Activated T-cell treated with anti-CD3 and anti-CD28 coated beads, Interleukin-2, amount 50 U/mL, for 24 hours (primary cell): ENCODE measurements around the gene ARID5A.

Experiments used
- DNase-seq: peaks from one replicate; pipeline ENCODE4 v3.0.0-alpha.2; 2020
- H3K27ac Mint-ChIP-seq: 2 replicates; pipeline ENCODE4 v1.8.0; 2020; ENCODE audit warnings: mild to moderate bottlenecking, mixed read lengths
- H3K27me3 Mint-ChIP-seq: 2 replicates; pipeline ENCODE4 v1.8.0; 2020; ENCODE audit warnings: mixed read lengths
- H3K36me3 Mint-ChIP-seq: 2 replicates; pipeline ENCODE4 v1.8.0; 2020; ENCODE audit warnings: low read depth, mixed read lengths
- H3K4me1 Mint-ChIP-seq: 2 replicates; pipeline ENCODE4 v1.8.0; 2020; ENCODE audit warnings: low read depth, mixed read lengths
- H3K4me3 Mint-ChIP-seq: 2 replicates; pipeline ENCODE4 v1.8.0; 2020; ENCODE audit warnings: mild to moderate bottlenecking, moderate library complexity, mixed read lengths
- H3K9me3 Mint-ChIP-seq: 2 replicates; pipeline ENCODE4 v1.8.0; 2020; ENCODE audit warnings: mixed read lengths

The ARID5A gene

GRCh38 chr2:96502891-96503636, 33.5 kb upstream of the ARID5A start:
- no peaks in the 10 kb centered on the region for H3K9me3 Mint-ChIP-seq
- no peak for DNase-seq
- no peak overlapping the region for H3K4me3 Mint-ChIP-seq
- H3K36me3 Mint-ChIP-seq, result no peaks in the 10 kb centered on the region
- H3K27ac Mint-ChIP-seq, result no peak overlapping the region
- peaks cover 20% of the 10 kb centered on the region for H3K4me1 Mint-ChIP-seq
- H3K27me3 Mint-ChIP-seq, result no peaks in the 10 kb centered on the region

GRCh38 chr2:96503637-96504243, 32.8 kb upstream of the ARID5A start:
- no peak for DNase-seq
- no peaks in the 10 kb centered on the region for H3K9me3 Mint-ChIP-seq
- no peaks in the 10 kb centered on the region for H3K27me3 Mint-ChIP-seq
- H3K27ac Mint-ChIP-seq, result peak overlapping the region; percentile 33
- peaks cover 20% of the 10 kb centered on the region for H3K4me1 Mint-ChIP-seq
- H3K4me3 Mint-ChIP-seq, result no peak overlapping the region
- no peaks in the 10 kb centered on the region for H3K36me3 Mint-ChIP-seq

GRCh38 chr2:96505231-96505889, 31.2 kb upstream of the ARID5A start, which contains the start of gene NEURL3:
Gene NEURL3, minus strand, starts transcription at chr2:96505357. Its CDS starts 71 bp downstream, at chr2:96505286.
- Mint-ChIP-seq H3K36me3 (no peaks in the 10 kb centered on the region), H3K27me3 (peaks cover 11% of the 10 kb centered on the region), H3K4me1 (peaks cover 27% of the 10 kb centered on the region), H3K4me3 (no peak within 1 kb of the TSS), H3K27ac (no peak within 1 kb of the TSS), H3K9me3 (no peaks in the 10 kb centered on the region)
- no peak for DNase-seq

GRCh38 chr2:96506016-96506906, 30.3 kb upstream of the ARID5A start:
- Mint-ChIP-seq H3K27ac (no peak overlapping the region), H3K36me3 (no peaks in the 10 kb centered on the region), H3K9me3 (no peaks in the 10 kb centered on the region), H3K27me3 (peaks cover 14% of the 10 kb centered on the region), H3K4me1 (peaks cover 25% of the 10 kb centered on the region), H3K4me3 (no peak overlapping the region)
- no peak for DNase-seq

- Mint-ChIP-seq H3K9me3 (no peaks in the 10 kb centered on the region), H3K36me3 (no peaks in the 10 kb centered on the region), H3K27ac (no peak overlapping the region), H3K27me3 (peaks cover 14% of the 10 kb centered on the region), H3K4me3 (no peak overlapping the region), H3K4me1 (peaks cover 24% of the 10 kb centered on the region)
- no peak for DNase-seq
These were observed 29.7 kb upstream of the ARID5A start for GRCh38 chr2:96506907-96507240.

- Mint-ChIP-seq H3K9me3 (no peaks in the 10 kb centered on the region), H3K4me3 (peak overlapping the region; percentile 70), H3K4me1 (peaks cover 20% of the 10 kb centered on the region), H3K36me3 (no peaks in the 10 kb centered on the region), H3K27me3 (peaks cover 14% of the 10 kb centered on the region), H3K27ac (no peak overlapping the region)
- DNase-seq, result peak; percentile 96
These were observed 28.5 kb upstream of the ARID5A start for GRCh38 chr2:96507957-96508520.

GRCh38 chr2:96508521-96509113, 27.9 kb upstream of the ARID5A start:
- Mint-ChIP-seq H3K9me3 (no peaks in the 10 kb centered on the region), H3K4me3 (no peak overlapping the region), H3K36me3 (no peaks in the 10 kb centered on the region), H3K4me1 (peaks cover 20% of the 10 kb centered on the region), H3K27ac (no peak overlapping the region), H3K27me3 (peaks cover 14% of the 10 kb centered on the region)
- no peak for DNase-seq

- Mint-ChIP-seq H3K4me3 (no peak overlapping the region), H3K27ac (no peak overlapping the region), H3K4me1 (peaks cover 20% of the 10 kb centered on the region), H3K36me3 (no peaks in the 10 kb centered on the region), H3K27me3 (peaks cover 14% of the 10 kb centered on the region), H3K9me3 (no peaks in the 10 kb centered on the region)
- DNase-seq, result peak; percentile 83
These were observed 27.3 kb upstream of the ARID5A start for GRCh38 chr2:96509114-96509846.

GRCh38 chr2:96509847-96510230, 26.7 kb upstream of the ARID5A start:
- no peak for DNase-seq
- Mint-ChIP-seq H3K27ac (no peak overlapping the region), H3K36me3 (no peaks in the 10 kb centered on the region), H3K4me3 (no peak overlapping the region), H3K9me3 (no peaks in the 10 kb centered on the region), H3K27me3 (peaks cover 14% of the 10 kb centered on the region), H3K4me1 (peaks cover 20% of the 10 kb centered on the region)

- Mint-ChIP-seq H3K4me3 (no peak overlapping the region), H3K27me3 (peaks cover 14% of the 10 kb centered on the region), H3K4me1 (peaks cover 20% of the 10 kb centered on the region), H3K9me3 (no peaks in the 10 kb centered on the region), H3K27ac (no peak overlapping the region), H3K36me3 (no peaks in the 10 kb centered on the region)
- DNase-seq, result no peak
These were observed 25.5 kb upstream of the ARID5A start for GRCh38 chr2:96510931-96511595.

- H3K27ac Mint-ChIP-seq, result no peak overlapping the region
These were observed 24.7 kb upstream of the ARID5A start for GRCh38 chr2:96511851-96512250.

GRCh38 chr2:96512341-96512740, 24.2 kb upstream of the ARID5A start:
- Mint-ChIP-seq H3K4me1 (peaks cover 20% of the 10 kb centered on the region), H3K4me3 (no peak overlapping the region), H3K27me3 (peaks cover 14% of the 10 kb centered on the region), H3K27ac (no peak overlapping the region), H3K9me3 (peaks cover 8% of the 10 kb centered on the region), H3K36me3 (no peaks in the 10 kb centered on the region)
- DNase-seq, result no peak

More at GRCh38 chr2:96511851-96512250, 24.7 kb upstream of the ARID5A start:
- no peak for DNase-seq
- Mint-ChIP-seq H3K4me3 (no peak overlapping the region), H3K36me3 (no peaks in the 10 kb centered on the region), H3K4me1 (peaks cover 20% of the 10 kb centered on the region), H3K27me3 (peaks cover 14% of the 10 kb centered on the region), H3K9me3 (peaks cover 4% of the 10 kb centered on the region)

- no peak overlapping the region for H3K27ac Mint-ChIP-seq
- H3K4me3 Mint-ChIP-seq, result no peak overlapping the region
- H3K4me1 Mint-ChIP-seq, result peaks cover 8% of the 10 kb centered on the region
- H3K36me3 Mint-ChIP-seq, result no peaks in the 10 kb centered on the region
- H3K9me3 Mint-ChIP-seq, result peaks cover 12% of the 10 kb centered on the region
- peaks cover 8% of the 10 kb centered on the region for H3K27me3 Mint-ChIP-seq
- DNase-seq, result no peak
These were observed 22.0 kb upstream of the ARID5A start for GRCh38 chr2:96514521-96514920.
